ENCODE results near the gene PCDHGA7. TPM values are rescaled to one million over a fixed set of nuclear protein-coding genes. Genes with fewer than 3 reads are reported as not detected.

PCDHGA7 gene
- total RNA-seq: 0.50 and 0.89 TPM in 2 replicates

DNA sequence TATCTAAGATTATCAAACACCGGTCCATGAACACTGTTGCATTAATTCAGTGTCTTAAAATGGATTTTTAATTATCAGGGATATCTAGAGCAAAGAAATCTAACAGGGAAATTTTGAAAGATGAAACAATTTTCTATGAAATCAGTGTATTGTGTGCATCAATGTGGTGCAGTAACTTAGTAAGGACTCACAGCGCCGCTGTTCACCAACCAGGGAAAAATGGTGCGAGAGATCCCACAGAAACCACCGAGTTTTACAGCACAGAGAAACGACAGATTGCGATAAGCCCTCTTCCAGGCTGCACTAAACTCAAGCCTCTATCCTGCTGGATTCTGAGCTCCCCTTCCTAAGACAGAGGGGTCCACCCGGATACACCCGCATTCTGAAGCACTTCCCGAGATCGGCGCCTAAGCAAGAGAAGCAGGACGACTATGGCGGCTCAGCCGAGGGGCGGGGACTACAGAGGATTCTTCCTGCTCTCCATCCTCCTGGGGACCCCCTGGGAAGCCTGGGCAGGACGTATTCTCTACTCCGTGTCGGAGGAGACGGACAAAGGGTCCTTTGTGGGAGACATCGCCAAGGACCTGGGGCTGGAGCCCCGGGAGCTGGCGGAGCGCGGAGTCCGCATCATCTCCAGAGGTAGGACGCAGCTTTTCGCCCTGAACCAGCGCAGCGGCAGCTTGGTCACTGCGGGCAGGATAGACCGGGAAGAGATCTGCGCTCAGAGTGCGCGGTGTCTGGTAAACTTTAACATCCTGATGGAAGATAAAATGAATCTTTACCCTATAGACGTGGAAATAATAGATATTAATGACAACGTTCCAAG lies at the start of gene PCDHGA7:
Gene PCDHGA7, plus strand, starts transcription at position 274 of the 826 bp plus-strand sequence. Its CDS starts 158 bp downstream, at position 432.

DNA sequence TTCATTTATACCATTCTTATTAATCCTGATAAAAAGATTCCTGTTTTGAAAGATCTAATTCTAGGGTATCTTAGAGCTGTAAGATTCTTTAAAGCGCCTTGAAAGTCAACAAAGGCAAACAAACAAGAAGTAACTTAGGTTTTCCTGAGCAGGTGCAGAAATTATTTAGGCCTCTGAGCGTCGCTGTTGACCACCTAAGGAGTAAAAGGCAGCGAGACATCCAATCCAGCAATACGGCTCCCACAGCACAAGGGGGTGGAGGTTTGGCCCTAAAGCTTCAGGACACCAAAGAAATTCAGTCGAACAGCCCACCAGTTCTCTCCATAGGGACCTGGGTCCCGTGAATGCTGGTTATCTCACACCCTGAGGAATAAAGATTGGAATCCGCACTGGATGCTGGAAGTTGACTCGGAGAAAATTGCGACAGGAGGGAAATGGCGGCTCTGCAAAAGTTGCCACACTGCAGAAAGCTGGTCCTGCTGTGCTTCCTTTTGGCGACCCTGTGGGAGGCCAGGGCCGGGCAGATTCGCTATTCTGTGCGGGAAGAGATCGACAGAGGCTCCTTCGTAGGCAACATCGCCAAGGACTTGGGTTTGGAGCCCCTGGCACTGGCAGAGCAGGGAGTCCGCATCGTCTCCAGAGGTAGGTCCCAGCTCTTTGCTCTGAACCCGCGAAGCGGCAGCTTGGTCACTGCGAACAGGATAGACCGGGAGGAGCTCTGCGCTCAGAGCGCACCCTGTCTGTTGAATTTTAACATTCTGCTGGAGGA lies 43.8 kb upstream of the PCDHGA7 start, which contains the start of gene PCDHGA2:
Gene PCDHGA2, plus strand, starts transcription at position 223 of the 769 bp plus-strand sequence.

GRCh38 chr5:141343242-141343952 lies 39.1 kb upstream of the PCDHGA7 start, which contains the start of gene PCDHGA3:
PCDHGA3 (plus strand) TSS chr5:141343829; CDS start chr5:141344034, 205 bp downstream.

DNA sequence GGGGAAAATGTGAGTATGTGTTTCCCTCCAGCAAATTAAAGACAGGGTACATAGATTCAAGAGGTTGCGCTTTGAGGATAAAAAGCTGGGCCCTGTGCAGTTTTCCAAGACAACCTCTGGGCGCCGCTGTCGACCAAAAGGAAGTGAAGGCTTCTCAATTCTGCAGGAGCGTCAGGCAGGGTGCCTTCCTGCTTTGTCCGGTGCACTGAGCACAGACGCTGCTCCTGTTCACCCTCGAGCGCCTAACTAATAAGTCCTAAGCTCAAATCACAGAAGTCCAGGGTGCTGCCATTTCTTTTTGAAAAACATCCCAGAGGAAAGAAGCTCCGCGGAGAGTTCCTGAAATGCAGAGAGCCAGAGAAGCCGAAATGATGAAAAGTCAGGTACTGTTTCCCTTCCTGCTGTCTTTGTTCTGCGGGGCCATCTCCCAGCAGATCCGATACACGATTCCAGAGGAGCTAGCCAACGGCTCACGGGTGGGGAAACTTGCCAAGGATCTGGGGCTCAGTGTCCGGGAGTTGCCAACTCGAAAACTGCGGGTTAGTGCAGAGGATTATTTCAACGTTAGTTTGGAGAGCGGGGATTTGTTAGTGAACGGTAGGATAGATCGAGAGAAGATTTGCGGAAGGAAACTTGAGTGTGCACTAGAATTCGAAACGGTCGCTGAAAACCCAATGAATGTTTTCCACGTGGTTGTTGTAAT lies 32.5 kb upstream of the PCDHGA7 start, which contains the start of gene PCDHGB1:
Gene PCDHGB1, plus strand, starts transcription at position 183 of the 703 bp plus-strand sequence. Its CDS starts 162 bp downstream, at position 345.

GRCh38 chr5:141354900-141355469 lies 27.6 kb upstream of the PCDHGA7 start, which contains the start of gene PCDHGA4:
PCDHGA4 (plus strand) TSS chr5:141355021; CDS start chr5:141355108, 87 bp downstream.

GRCh38 chr5:141359790-141360426 lies 22.6 kb upstream of the PCDHGA7 start, which contains the start of gene PCDHGB2:
PCDHGB2 (plus strand) TSS chr5:141359994; CDS start chr5:141360136, 142 bp downstream.

GRCh38 chr5:141363952-141364660 lies 18.4 kb upstream of the PCDHGA7 start, which contains the start of gene PCDHGA5:
PCDHGA5 (plus strand) TSS chr5:141364162; CDS start chr5:141364331, 169 bp downstream.

GRCh38 chr5:141369994-141370848 lies 12.3 kb upstream of the PCDHGA7 start, which contains the start of gene PCDHGB3:
PCDHGB3 (plus strand) TSS chr5:141370242; CDS start chr5:141370395, 153 bp downstream.

GRCh38 chr5:141373673-141374317 lies 8.7 kb upstream of the PCDHGA7 start, which contains the start of gene PCDHGA6:
PCDHGA6 (plus strand) TSS chr5:141373891; CDS start chr5:141374084, 193 bp downstream.

GRCh38 chr5:141387557-141388311 lies 5.2 kb downstream of the PCDHGA7 start, which contains the start of gene PCDHGB4:
PCDHGB4 (plus strand) TSS chr5:141387698; CDS start chr5:141387885, 187 bp downstream.

GRCh38 chr5:141392429-141393198 lies 10.1 kb downstream of the PCDHGA7 start, which contains the start of gene PCDHGA8:
PCDHGA8 (plus strand) TSS chr5:141392633; CDS start chr5:141392814, 181 bp downstream.

DNA sequence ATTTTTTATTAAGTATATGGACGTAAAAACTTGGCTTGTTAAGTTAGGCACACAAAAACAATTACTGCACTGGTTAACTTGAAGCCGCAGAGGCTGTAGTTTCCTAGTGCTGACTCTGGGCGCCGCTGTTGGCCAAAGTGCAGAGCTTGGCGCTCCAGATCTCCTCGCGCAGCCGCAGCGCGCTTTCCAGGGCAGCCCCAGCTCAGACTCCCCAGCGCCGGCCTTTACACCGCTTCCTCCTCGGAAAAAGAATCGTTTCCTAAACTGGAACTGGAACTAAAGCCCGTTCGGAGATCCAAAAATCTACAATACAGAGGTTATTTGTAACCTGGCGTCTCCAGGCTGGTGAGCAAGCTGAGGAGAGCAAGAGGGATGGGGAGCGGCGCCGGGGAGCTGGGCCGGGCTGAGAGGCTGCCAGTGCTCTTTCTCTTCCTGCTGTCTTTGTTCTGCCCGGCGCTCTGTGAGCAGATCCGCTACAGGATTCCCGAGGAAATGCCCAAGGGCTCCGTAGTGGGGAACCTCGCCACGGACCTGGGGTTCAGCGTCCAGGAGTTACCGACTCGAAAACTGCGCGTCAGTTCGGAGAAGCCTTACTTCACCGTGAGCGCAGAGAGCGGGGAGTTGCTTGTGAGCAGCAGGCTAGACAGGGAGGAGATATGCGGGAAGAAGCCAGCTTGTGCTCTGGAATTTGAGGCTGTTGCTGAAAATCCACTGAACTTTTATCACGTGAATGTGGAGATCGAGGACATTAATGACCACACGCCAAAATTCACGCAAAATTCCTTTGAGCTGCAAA lies 15.4 kb downstream of the PCDHGA7 start, which contains the start of gene PCDHGB5:
Gene PCDHGB5, plus strand, starts transcription at position 192 of the 796 bp plus-strand sequence. Its CDS starts 181 bp downstream, at position 373.

GRCh38 chr5:141402553-141403243 lies 20.2 kb downstream of the PCDHGA7 start, which contains the start of gene PCDHGA9:
PCDHGA9 (plus strand) TSS chr5:141402778; CDS start chr5:141402953, 175 bp downstream.

DNA sequence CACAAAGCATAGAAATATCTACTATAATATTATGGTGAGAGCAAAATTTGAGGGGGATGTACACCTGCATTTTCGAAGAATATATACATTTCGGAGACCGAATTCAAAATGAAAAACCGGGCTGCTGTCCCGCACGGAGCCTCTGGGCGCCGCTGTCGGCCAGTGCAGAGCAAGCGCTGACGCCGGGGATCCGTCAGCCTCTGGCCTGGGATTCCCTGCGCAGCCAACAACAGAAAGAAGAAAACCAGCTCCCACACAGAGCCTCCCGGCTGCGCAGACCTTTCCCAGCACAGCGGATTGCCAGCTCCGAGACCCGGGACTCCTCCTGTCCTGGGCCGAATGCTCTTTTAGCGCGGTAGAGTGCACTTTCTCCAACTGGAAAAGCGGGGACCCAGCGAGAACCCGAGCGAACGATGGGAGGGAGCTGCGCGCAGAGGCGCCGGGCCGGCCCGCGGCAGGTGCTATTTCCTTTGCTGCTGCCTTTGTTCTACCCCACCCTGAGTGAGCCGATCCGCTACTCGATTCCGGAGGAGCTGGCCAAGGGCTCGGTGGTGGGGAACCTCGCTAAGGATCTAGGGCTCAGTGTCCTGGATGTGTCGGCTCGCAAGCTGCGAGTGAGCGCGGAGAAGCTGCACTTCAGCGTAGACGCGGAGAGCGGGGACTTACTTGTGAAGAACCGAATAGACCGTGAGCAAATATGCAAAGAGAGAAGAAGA lies 25.4 kb downstream of the PCDHGA7 start, which contains the start of gene PCDHGB6:
Gene PCDHGB6, plus strand, starts transcription at position 232 of the 716 bp plus-strand sequence. Its CDS starts 182 bp downstream, at position 414.

